ENCODE data around the gene CACUL1.

DNA sequence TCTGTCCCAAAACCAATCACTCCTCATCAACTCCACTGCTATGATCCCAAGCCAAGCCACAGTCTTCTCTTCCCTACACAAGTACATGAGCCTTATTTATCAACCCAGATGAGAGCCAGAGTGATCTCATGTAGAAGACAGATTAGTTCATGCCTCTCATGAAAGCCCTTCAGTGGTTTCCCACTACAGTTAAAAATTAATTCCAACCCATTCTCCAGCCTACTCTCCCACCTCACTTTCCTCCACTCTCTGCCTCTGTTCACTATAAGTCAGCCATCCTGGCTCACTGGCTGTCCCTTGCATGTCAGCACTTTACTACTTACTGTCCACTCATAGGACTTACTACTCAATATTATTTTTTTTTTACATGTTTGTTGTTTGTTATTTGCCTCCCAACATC is 67.3 kb downstream of the CACUL1 start:
- no peak for TF ChIP-seq CTCF (conservative IDR thresholded peaks at IDR 0.05; ENCODE audit: low read length)
- TF ChIP-seq EZH2phosphoT487 (IDR thresholded peaks at IDR 0.05; ENCODE audit: borderline replicate concordance, low read depth, low read length), result no peak
